Prostate gland (tissue), 2 donors: ENCODE measurements around the gene RBBP8NL. TPM values are rescaled to one million over a fixed set of nuclear protein-coding genes. Genes with fewer than 3 reads are reported as not detected.
"Not testable (repeated sequence)": the region's sequence is repeated elsewhere in the genome, so short reads cannot be mapped to it uniquely, and the experiment has no call there.

Source experiments
- DNase-seq: peaks from one replicate; pipeline ENCODE4 v3.0.0-alpha.2; 2019; ENCODE audit warnings: low spot score
- H3K27ac ChIP-seq, 2 donors: fragments of 200-600 bp; sonication (generic); 2 replicates each; pipeline ENCODE4 v1.5.1; 2017 to 2019
- H3K27me3 ChIP-seq: fragments of 200-600 bp; sonication (generic); replicated peaks from 2 replicates; pipeline ENCODE4 v1.5.1; 2019; ENCODE audit not compliant: insufficient read depth
- H3K36me3 ChIP-seq, 2 donors: fragments of 200-600 bp; sonication (generic); 1 replicate in 1 of 2; 2 replicates in 1 of 2; pipeline versions ENCODE4 v1.5.1 to v1.8.1; 2017 to 2019
- H3K4me1 ChIP-seq: fragments of 200-600 bp; sonication (generic); replicated peaks from 2 replicates; pipeline ENCODE4 v1.5.1; 2019
- H3K4me3 ChIP-seq, 2 donors: fragments of 200-600 bp; sonication (generic); 2 replicates each; pipeline ENCODE4 v1.5.1; 2017 to 2019
- H3K9me3 ChIP-seq: fragments of 200-600 bp; sonication (generic); 2 replicates; pipeline ENCODE4 v1.5.1; 2017
- CTCF ChIP-seq, 4 experiments: fragments of 200-600 bp in 2 of 4; fragments of 450-650 bp in 2 of 4; sonication (generic) in 2 of 4; IDR thresholded peaks; 1 replicate in 3 of 4; 2 replicates in 1 of 4; pipeline ENCODE4 v1.5.1; 2016 to 2019; ENCODE audit warnings: antibody characterized with exemption in 4 of 4, mild to moderate bottlenecking in 2 of 4, moderate library complexity in 2 of 4
- POLR2A ChIP-seq: fragments of 450-650 bp; IDR thresholded peaks from one replicate; pipeline ENCODE4 v1.6.1; 2016; ENCODE audit warnings: antibody characterized with exemption, mild to moderate bottlenecking
- POLR2AphosphoS5 ChIP-seq: sonication (generic); formaldehyde crosslinking; IDR thresholded peaks from one replicate; pipeline ENCODE4 v1.6.1; 2017; ENCODE audit warnings: antibody characterized with exemption
- WGBS: methylation state at CpG from one replicate; pipeline ENCODE4 v1.1.5; 2018; 5-methylcytosine and 5-hydroxymethylcytosine counted together
- intact Hi-C: fragments of 100-400 bp; cut with DNase I; formaldehyde crosslinking; loops from one replicate; pipeline ENCODE4 v1.14.2; 2022
- total RNA-seq, 2 donors: library from RNA; depleted of rRNA; stranded (reverse); fragments of >200 nt; gene quantifications; one replicate each; pipeline ENCODE4 v1.1.0, GENCODE V29; 2016

The RBBP8NL gene
- total RNA-seq, 2 donors from 2014 or later, result 4.9 to 10.9 TPM

GRCh38 chr20:62426699-62427131, 624 bp downstream of the RBBP8NL start:
- Histone ChIP-seq H3K27ac (peak overlapping the region in 1 of 2 donors; percentile 67), H3K9me3 (no peaks in the 10 kb centered on the region), H3K27me3 (no peaks in the 10 kb centered on the region), H3K4me1 (peaks cover 6% of the 10 kb centered on the region), H3K36me3 (no peaks in the 10 kb centered on the region), H3K4me3 (peak overlapping the region; percentile 20 to 35)
- intact Hi-C loops, result no loop called here
- WGBS, result 50% methylated on average over 8 of the region's 22 CpGs
- peak; percentile 19 for DNase-seq
- TF ChIP-seq POLR2A (peak; percentile 20), CTCF (IDR thresholded peaks at IDR 0.05) (no peak), POLR2AphosphoS5 (no peak)

GRCh38 chr20:62426059-62426348, 1.3 kb downstream of the RBBP8NL start:
- H3K36me3 ChIP-seq, H3K9me3 ChIP-seq, H3K27me3 ChIP-seq, DNase-seq, H3K27ac ChIP-seq, H3K4me1 ChIP-seq, H3K4me3 ChIP-seq, intact Hi-C loops: not testable (repeated sequence)
- 96% methylated on average over 4 of the region's 4 CpGs for WGBS

GRCh38 chr20:62425281-62426058, 1.9 kb downstream of the RBBP8NL start:
- WGBS, result 90% methylated on average over 19 of the region's 21 CpGs
- peaks cover 6% of the 10 kb centered on the region for H3K4me1 ChIP-seq

GRCh38 chr20:62424249-62425107, 2.9 kb downstream of the RBBP8NL start:
- TF ChIP-seq POLR2AphosphoS5 (no peak), CTCF (IDR thresholded peaks at IDR 0.05) (no peak), POLR2A (no peak)
- Histone ChIP-seq H3K4me1 (peaks cover 6% of the 10 kb centered on the region), H3K27me3 (no peaks in the 10 kb centered on the region), H3K9me3 (no peaks in the 10 kb centered on the region), H3K36me3 (no peaks in the 10 kb centered on the region), H3K4me3 (no peak overlapping the region), H3K27ac (no peak overlapping the region)
- 77% methylated on average over 23 of the region's 23 CpGs for WGBS
- no peak for DNase-seq
- intact Hi-C loops, result no loop called here

More at GRCh38 chr20:62425281-62426058, 1.9 kb downstream of the RBBP8NL start:
- Histone ChIP-seq H3K9me3 (no peaks in the 10 kb centered on the region), H3K27ac (no peak overlapping the region), H3K36me3 (no peaks in the 10 kb centered on the region), H3K4me3 (no peak overlapping the region), H3K27me3 (no peaks in the 10 kb centered on the region)
- no peak for DNase-seq
- intact Hi-C loops, result no loop called here
- TF ChIP-seq POLR2AphosphoS5 (no peak), CTCF (IDR thresholded peaks at IDR 0.05) (no peak), POLR2A (no peak)

- Histone ChIP-seq H3K36me3 (no peaks in the 10 kb centered on the region), H3K4me1 (peaks cover 6% of the 10 kb centered on the region), H3K9me3 (no peaks in the 10 kb centered on the region), H3K27me3 (no peaks in the 10 kb centered on the region), H3K4me3 (no peak overlapping the region), H3K27ac (no peak overlapping the region)
- DNase-seq, result no peak
- 60% methylated on average over 10 of the region's 10 CpGs for WGBS
- intact Hi-C loops, result no loop called here
- TF ChIP-seq POLR2AphosphoS5, result no peak
- no peak for TF ChIP-seq POLR2A
These were observed 4.0 kb downstream of the RBBP8NL start for GRCh38 chr20:62423326-62423706.
